ENCODE results near the gene SRXN1.

- TF ChIP-seq EZH2 (IDR thresholded peaks at IDR 0.05), result no peak
- no peak for TF ChIP-seq POLR2AphosphoS5 (IDR thresholded peaks at IDR 0.05; ENCODE audit: borderline replicate concordance, low read depth, low read length)
These were observed 8.7 kb upstream of the SRXN1 start for GRCh38 chr20:661474-662270.
